Activated CD8-positive, alpha-beta memory T cell treated with anti-CD3 and anti-CD28 coated beads, Interleukin-2, amount 50 U/mL, for 4 hours (primary cell): ENCODE results near the gene TSHZ1.
"Not testable (repeated sequence)": the region's sequence is repeated elsewhere in the genome, so short reads cannot be mapped to it uniquely, and the experiment has no call there.

Experiments used
- DNase-seq: peaks from one replicate; pipeline ENCODE4 v3.0.0-alpha.2; 2020

TSHZ1 gene

DNA sequence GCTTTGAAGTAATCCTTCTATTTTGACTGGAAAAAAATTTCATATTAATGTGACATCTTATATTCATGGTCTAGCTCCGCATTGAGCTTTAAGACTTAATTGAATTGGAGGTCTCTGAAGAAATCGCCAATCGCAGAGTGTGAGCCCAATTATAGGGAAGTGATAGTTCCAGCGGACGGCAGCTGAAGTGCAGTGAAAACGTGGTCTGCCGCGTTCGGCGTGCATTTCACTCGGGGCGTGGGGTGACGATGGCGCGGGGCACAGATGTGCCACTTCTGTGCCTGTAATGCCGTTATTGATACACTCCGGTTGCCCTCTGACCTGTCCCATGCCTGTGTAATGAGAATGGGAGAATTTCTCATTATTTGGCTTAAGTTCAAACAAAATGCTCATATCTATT lies 106.7 kb downstream of the TSHZ1 start:
- DNase-seq, result no peak

DNA sequence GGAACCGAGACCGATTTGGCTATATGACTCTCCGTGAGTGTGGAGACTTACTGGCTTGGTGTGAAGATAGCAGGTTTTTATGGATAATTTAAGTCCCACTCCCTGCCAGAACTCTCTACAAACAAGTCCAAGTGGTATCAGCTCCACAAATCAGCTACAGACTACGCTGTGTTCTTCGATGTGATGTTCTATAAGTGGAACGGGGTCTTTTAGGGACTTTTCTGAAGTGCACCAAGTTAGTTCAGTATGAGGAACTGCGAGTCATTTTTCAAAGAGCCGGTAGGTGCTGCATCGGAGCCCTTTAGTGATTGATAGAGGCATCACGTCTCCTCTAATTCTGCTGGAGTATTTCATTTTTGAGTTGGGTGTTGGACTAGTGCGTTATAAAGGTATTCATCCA lies 107.1 kb downstream of the TSHZ1 start:
- no peak for DNase-seq

DNA sequence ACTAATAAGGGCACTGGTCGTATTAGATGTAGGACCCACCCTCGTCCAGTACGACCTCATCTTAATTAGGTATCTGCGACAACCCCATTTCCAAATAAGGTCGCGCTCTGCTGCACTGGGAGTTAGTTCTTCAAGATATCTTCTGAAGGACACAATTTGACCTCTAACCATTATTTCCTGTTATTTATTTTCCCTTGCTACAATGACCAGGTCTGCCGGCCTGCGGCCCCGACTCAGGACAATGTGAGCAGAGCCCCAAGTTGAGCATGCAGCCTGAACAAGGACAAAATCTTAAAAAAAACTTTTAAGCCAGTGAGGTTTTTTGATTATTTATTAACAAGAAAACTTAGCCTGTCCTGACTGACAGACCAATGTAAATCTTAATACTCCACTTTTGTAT lies 109.3 kb downstream of the TSHZ1 start:
- no peak for DNase-seq

DNA sequence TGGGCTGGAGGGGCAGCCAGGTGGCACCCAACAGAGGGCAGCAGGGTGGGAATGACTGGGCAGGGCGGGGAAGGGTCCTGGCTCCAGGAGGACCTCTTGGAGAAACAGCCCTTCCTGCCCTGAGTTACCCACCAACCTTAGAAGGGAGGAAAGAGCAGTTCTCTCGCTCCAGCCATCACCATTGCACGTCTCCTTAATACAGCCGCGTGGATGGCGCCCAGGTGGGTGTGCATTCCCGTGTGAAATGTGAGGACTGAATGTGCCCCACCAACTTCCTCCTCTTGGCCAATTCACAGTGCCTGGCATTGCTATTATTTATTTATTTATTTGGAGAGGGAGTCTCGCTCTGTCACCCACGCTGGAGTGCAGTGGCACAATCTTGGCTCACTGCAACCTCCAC lies 109.9 kb downstream of the TSHZ1 start:
- no peak for DNase-seq

DNA sequence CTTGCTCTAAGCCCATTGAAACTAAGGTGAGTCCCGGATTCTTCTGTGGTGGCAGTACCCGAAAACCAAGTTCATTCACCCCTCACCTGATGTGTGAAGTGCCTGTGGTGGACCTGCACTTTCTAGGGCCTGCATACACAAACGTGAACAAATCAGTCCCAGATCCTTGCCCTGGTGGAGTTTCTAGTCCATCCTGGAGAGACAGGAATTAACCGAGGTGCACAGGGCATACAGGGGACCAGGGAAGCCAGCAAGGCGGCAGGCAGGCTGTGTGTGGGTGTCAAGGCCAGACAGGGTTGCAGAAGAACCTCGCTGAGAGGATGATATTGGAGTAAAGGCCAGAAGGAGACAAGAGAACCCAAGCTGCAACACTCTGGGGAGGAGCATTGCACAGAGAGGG lies 110.8 kb downstream of the TSHZ1 start:
- DNase-seq, result no peak

DNA sequence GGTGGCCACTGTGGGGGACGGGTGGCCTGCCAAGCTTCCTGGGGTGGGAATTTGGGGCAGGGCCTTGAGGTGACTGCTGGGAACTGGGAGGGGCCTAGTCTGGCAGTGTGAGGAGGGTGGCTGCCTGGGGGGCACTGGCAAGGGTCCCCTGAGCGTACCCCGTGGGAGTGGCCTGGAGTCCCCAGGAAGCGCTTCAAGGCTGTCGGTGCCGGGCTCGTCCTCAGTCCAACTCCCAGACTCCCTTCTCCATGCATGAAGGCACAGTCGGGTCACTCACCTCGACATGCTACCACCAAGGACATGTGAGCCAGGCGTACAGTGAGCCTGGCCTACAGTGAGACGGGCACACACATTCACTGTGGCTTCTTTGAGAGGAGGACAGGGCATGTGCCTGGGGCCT lies 111.6 kb downstream of the TSHZ1 start:
- no peak for DNase-seq

DNA sequence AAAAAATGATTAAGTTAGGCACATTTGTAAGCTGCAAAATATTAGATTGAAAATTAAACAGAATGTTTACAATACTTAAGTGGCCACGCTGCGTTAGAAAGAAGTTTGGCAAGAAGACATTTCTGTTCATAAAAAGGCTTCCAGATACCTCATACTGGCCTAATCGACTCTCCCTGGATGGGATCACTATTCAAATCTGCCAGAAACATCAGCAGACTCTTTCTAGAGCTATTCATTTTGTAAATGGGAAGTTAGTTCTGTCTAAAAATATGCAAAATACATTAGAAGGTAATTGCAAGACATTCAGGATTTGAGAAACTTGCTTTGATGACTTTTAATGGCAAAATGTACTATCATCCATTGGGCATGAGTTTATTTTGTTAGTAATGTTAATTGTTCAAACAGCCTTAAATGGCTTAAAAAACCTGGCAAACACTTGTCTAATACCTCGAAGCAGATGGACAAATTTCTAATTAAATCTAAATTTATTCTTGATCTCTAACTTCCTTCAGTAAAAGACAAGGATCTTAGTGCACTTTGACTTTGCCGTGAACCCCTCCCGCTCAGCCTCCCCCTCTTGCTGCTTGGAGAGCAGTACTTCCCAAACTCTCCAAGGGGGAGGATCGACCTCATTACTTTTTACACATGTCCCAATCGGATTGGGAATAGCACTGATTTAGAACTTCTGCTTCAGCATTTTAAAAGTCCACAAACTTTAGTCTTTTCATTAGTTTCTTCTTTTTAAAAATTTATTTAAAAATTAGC lies 113.4 kb downstream of the TSHZ1 start:
- DNase-seq, result no peak

DNA sequence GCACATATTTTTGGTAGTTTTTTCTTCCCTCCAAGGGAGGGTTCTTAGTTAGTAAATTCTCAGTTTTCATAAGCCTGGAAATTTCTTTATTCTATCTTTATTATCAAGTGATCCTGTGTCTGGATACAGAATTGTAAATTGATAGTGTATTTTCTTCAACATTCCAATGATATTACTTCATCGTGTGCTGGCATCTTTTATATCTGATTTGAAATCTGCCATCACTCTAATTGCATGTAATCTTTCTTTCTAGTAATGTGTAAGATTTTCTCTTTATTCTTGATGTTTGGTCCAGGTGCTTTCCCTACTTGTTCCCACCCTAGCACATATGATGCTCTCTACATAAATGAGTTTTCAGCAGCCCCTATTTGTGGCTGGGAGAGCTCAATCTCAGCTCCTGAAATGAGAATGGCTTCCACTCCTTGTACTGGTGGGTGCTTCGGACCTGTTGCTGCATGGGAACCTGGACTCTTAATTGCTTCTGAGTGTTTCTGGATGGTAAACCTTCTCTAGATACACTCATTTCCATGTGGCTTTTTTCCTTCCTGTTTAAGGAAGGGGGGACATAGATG lies 114.2 kb downstream of the TSHZ1 start:
- DNase-seq, result no peak

DNA sequence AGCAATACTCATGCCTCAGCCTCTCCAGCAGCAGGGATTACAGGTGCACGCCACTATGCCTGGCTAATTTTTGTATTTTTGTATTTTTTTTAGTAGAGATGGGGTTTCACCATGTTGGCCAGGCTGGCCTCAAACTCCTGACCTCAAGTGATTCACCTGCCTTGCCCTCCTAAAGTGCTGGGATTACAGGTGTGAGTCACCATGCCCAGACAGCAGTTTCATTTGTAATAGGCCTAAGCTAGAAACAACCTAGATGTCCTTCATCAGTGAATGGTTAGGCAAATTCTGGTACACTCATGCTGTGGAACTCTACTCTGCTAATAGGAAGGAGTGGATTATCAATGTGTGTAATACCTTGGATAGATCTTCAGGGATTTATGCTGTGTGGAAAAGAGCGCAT lies 119.2 kb downstream of the TSHZ1 start:
- DNase-seq, result not testable (repeated sequence)

DNA sequence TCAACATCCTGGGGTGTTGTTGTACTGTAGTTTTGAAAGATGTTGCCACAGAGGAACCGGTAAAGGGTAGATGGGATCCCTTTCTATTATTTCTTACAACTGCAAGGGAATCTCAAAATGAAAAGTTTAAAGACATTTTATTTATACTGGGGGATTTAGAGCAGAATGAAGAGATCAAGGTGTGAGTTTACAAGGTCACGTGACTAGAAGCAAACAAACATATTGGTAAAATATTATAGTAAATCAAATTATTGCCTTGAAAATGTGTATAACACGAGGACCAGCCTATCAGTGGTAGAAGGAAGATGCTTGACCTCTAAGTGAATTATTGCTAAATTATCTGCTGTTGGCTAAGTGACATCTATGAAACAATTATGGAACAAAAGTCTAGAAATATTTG lies 119.7 kb downstream of the TSHZ1 start:
- DNase-seq, result no peak

DNA sequence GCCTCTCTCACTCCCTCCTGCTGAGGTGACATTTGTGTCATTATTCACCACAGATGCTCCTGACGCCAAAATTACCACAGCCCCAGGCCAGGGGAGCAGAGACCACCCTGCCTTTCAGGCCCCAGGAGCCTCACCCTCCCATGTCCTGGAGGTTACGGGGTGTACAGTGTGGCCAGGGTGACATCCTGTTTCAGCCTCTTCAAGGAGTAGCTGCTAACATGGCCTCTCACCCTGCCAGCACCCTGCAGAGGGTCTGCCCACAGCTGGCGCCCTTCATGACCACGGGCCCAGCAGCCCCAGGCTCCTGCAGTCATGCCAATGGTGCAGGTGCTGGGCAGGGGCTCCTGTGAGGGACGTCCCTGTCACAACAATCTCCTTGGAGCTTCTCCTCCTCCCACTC lies 124.3 kb downstream of the TSHZ1 start:
- DNase-seq, result no peak

DNA sequence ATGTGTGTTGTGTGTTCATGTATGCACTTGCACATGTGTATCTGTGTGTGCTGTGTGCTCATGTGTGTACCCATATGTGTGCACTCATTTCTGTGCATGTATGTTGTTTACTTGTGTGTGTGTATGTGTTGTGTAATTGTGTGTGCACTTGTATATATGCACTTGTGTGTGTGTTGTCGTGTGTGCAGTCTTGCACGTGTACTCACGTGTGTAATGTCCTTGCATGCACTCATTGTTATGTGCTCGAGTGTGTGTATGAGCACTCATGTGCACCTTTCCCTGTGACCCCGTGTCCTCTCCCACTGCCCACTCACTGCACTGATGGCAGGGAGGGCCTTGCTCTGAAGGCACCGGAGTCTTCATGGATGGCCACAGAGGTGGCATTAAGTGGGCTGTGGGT lies 124.9 kb downstream of the TSHZ1 start:
- DNase-seq, result no peak

DNA sequence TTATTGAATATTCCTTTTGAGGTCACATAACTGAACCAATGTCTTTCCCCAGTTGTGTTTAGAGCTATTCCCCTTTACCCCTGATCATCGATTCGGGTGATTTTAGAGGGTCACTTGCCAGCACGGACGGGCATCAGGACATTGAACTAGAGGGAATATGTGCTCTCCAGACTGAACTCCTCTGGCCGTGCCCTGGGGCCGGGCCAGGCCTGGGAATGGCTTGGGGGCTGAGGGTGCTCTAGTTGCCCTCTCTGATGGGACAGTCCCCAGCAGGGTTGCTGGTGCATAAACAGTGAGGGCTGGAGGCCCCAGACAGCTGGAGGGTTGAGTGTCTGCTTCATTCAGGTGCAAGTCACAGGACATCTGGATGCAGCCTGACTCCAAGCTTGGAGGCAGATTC lies 126.2 kb downstream of the TSHZ1 start:
- DNase-seq, result no peak

DNA sequence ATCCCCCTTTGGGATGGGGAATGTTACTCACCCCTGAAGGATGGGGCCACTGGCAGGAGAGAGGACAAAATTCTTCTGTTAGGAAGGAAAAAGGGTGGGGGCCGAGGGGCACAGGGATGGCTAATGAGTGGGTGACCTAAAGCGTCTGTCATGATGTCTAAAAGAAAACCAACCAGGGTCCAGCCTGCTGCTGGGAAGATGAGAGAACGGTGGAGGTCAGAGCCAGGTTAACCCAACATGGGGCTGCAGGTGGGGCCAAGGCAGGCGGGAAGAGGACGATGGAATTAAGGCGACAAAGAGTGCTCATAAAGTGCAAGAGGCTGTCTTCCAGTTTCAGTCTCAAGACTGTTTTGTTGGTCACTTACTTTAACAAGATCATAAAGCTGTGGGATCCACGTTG lies 126.8 kb downstream of the TSHZ1 start:
- no peak for DNase-seq

DNA sequence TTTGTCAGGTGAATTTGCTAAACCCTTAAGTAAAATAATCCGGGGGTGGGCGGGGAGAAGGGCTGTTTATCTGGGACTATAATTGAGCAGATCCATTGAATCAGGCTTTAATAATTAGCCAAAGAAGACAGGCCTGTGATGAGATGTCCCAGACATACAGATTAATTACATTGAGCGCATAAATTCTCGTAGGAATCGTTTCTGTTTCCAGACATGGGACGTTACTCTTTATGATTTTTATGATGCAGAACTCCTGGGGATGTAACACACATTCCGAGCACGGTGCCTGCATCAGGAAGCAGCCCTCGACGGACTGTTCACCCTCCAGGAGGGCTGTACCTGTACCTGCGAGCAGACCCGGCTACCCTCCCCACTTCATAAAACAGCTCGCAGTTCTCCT lies 128.0 kb downstream of the TSHZ1 start:
- no peak for DNase-seq
